Ureter (tissue), 1 donor: Measurements from ENCODE around the gene RB1. TPM values are rescaled to one million over a fixed set of nuclear protein-coding genes. Genes with fewer than 3 reads are reported as not detected.
A peak's percentile ranks its signal among the peaks of the same experiment; 100 is the strongest.

Experiments
- DNase-seq: peaks from one replicate; pipeline ENCODE4 v3.0.0-alpha.2; 2020; ENCODE audit warnings: low spot score
- total RNA-seq: library from RNA; stranded (reverse); gene quantifications from one replicate; pipeline ENCODE4 v1.2.4, GENCODE V29; 2023
- donor health status: DM: yes; HTN: yes; CAD: no.

Gene RB1
- 34.8 TPM for total RNA-seq

DNA sequence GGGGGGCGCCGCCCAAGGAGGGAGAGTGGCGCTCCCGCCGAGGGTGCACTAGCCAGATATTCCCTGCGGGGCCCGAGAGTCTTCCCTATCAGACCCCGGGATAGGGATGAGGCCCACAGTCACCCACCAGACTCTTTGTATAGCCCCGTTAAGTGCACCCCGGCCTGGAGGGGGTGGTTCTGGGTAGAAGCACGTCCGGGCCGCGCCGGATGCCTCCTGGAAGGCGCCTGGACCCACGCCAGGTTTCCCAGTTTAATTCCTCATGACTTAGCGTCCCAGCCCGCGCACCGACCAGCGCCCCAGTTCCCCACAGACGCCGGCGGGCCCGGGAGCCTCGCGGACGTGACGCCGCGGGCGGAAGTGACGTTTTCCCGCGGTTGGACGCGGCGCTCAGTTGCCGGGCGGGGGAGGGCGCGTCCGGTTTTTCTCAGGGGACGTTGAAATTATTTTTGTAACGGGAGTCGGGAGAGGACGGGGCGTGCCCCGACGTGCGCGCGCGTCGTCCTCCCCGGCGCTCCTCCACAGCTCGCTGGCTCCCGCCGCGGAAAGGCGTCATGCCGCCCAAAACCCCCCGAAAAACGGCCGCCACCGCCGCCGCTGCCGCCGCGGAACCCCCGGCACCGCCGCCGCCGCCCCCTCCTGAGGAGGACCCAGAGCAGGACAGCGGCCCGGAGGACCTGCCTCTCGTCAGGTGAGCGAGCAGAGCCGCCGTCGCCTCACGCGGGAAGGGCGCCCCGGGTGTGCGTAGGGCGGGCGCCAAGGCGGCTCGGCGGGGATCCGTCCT is at the start of gene RB1:
TSS of gene RB1 (plus strand) at position 393 of the 784 bp plus-strand sequence. CDS start at position 555, 162 bp downstream.
- DNase-seq = peak; percentile 92

DNA sequence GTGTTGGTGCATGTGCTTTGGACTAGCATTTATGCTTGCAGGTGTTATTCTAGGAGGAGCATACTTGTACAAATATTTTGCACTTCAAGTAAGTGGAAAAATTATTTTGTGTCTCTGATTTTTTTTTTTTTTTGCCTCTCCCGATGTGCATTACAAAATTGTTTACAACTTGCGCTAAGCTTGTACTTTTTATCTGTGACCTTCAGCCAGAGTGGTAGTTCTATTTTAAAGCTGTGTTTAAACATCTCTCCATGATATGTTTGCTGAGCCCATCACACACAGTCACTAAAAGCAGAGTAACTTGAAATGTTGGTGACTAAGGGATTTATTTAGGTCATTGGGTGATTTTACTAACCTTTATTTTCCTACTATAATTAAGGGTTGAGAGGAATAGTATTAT is 49.7 kb upstream of the RB1 start:
- DNase-seq = no peak

DNA sequence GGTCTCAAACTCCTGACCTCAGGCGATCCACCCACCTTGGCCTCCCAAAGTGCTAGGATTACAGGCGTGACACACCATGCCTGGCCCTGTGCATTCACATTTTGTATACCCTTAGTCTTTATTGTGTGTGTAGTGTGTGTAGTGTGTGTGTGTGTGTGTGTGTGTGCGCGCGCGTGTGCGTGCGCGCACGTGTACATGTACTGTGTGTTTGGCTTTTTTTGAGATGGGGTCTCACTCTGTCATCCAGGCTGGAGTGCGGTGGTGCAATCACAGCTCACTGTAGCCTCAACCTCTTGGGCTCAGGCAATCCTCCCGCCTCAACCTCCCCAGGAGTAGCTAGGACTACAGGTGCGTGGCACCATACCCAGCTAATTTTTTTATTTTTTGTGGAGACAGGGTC is 48.5 kb upstream of the RB1 start:
- DNase-seq = no peak

DNA sequence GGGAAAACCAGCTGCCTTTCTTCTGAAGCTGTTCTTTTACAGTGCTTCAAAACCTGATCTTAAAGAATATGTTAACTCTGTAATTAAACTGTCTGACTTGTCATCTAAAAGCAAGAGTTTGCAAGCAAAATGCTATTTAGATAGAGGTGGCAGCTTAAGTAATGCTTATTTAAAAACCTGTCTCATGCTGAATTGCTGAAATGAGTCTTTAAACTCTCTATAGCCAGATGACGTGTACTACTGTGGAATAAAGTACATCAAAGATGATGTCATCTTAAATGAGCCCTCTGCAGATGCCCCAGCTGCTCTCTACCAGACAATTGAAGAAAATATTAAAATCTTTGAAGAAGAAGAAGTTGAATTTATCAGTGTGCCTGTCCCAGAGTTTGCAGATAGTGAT is 47.6 kb upstream of the RB1 start:
- DNase-seq = no peak

DNA sequence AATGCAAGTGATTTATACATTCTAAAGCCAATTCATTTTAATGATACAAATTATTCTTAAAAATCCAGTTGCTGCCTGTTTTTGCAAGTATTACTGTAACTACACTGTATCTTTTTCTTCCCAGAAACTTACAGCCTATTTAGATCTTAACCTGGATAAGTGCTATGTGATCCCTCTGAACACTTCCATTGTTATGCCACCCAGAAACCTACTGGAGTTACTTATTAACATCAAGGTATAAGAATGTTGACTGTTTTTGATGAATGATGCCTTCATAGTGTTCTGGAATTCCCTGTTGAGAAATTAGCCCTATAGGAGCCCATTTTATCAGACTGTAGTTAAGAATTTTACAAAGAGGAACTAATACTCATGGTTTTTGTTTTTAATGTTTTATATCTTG is 45.5 kb upstream of the RB1 start:
- no peak for DNase-seq

DNA sequence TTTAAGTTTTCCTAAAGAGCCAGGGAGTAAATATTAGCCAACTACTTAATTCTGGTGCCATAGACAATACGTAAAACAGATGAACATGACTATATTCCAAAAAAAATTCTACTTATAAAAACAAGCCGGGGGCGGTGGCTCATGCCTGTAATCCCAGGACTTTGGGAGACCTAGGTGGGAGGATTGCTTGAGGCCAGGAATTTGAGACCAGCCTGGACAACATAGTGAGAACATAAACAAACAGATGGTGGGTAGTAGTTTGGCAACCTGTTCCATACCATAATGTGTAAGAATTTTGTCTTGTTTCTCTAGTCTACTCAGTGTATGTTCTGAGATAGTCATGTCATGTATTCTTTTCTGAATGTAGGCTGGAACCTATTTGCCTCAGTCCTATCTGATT is 45.1 kb upstream of the RB1 start:
- no peak for DNase-seq

DNA sequence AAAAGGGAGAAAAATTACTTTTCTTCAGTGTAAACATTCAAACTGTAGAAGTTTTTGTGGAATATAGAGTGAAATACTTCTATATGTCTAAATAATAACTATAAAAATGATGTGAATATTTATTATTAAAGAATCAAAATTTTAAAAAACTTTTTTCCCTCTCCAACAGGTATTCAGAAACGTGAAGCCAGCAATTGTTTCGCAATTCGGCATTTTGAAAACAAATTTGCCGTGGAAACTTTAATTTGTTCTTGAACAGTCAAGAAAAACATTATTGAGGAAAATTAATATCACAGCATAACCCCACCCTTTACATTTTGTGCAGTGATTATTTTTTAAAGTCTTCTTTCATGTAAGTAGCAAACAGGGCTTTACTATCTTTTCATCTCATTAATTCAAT is 42.6 kb upstream of the RB1 start:
- no peak for DNase-seq

DNA sequence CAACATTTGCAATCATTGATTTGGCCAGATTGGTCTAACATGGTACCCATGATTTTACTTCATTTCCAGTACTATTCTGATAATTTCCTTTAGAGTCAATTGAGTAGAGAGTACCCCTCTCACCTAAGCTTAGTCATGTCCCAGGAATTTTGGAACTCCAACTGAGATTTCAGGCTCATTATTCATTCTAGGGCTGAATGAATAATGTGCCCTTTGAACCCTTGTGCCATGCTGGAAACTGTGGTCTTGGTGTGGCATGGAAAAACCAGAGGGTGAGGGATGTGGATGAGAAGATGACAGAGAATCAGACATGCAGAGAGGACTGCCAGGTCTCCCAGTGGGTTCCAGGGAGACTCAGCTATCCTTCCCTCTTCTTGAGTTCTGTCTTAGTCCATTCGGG is 40.4 kb upstream of the RB1 start:
- DNase-seq = no peak

DNA sequence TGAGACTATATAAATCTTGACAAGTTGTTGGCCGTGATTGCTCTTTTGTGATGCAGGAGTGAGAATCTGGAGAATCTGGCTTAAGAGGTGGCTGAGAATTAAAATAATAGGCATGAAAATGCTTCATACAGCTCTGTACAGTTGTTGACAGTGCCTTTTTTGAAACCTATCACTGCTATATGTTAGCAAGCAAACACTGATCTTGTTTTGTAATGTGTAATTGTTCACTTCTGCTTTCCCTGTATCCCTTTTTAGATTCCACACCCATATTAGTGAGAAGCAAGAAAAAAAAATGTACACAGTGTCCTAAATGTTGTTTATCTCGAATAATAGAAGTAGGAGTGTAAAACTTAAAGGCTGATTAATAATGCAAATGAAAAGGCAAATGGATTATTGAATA is 39.5 kb upstream of the RB1 start:
- DNase-seq = no peak

DNA sequence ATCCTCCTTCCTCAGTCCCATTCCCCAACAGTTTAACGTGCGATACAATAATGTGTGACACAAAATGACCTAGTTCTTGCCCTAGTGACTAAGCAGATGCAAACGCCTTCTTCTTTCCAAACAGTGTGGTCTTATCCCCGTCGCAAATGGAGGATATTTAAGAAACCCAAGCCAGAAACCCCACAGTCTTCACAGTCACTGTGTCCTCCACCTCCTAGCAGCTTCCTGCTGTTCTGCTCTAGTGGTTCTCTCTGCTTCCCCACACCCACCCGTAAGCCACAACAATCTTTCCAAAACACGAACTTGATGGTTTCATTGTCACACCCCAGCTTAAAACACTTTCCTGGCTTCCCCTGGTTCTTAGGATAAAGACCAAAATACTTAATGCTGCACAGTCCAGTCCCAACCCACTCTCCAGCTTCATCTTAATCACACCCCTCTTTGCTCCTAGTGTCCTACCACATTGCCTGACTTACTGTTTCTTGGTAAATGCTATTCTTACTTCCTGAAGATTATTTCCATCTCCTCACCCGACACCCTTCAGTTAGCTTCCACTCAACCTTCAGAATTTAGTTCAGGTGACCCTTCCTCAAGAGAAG is 38.2 kb upstream of the RB1 start:
- no peak for DNase-seq

DNA sequence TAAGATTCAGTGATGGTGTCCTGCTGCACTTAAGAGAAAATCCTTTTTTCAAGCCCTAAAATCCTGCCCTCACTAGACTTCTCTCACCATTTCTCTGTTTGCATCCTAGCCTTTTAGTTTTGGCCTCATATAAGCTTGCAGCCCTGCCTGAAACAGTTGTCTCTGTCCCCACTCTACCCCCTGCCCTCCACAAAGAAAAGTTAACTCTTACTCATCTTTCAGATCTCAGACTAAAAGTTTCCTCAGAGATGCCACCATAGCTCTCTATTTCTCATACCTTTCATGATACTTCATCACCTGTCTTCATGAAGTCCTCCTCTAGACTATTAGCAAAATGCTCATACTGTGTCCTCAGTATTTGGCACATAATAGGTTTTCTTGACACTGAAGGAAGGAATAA is 37.4 kb upstream of the RB1 start:
- DNase-seq = no peak

DNA sequence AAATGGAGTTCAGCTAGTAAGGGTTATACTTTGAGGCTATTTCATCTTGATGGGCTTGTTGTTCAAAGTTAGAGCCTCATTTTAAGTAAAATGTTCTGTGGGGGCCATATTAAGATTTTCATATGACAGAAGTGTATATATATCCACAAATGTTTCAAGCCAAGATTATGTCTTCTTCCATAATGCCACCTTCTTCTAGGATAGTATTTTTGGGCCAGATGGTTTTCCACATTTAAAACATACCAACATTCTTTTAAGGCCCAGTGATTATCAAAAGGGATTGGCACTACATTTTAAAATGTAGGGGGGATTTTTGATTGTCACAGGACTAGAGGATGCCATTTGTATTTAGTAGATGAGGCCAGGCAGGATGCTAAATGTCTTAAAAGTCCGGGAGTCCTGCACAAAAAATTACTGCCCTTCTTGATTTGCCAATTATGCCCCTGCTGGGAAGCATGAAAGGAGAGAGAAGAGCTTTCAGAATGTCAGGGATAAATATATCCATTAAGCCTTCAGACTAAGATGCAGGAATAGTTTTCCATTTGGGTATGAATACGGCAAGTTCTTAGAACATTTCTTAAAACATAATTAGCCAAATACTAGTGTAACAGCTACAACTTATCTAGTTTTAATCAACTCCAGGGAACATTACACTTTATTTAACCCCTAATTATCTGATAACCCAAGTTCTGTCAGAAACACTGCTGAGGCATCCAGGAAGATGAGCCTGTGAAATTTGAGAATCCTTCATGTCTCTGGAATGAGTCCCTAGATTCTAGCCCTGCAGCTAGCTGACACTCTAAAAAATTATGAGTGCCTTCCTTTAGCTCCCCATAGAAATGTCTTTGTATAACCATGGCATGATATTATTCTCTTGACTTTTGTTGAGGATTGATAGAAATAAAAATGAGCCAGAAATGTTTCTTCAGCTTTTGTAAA is 36.6 kb upstream of the RB1 start:
- no peak for DNase-seq

DNA sequence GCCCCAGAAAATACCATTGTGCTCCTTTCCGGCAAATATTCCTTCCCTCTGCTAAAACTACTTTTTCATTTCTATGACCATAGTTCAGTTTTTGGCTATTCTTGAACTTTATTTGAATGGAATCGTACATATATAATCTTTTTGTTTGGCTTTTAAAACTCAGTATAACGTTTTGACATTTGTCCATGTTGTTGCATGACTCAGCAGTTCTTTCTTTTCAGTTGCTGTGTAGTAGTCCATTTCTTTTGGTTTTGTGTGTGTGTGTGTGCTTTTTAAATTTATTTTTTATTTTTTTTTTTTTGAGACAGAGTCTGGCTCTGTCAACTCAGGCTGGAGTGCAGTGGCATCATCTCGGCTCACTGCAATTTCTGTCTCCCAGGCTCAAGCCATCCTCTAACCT is 35.5 kb upstream of the RB1 start:
- DNase-seq = no peak

DNA sequence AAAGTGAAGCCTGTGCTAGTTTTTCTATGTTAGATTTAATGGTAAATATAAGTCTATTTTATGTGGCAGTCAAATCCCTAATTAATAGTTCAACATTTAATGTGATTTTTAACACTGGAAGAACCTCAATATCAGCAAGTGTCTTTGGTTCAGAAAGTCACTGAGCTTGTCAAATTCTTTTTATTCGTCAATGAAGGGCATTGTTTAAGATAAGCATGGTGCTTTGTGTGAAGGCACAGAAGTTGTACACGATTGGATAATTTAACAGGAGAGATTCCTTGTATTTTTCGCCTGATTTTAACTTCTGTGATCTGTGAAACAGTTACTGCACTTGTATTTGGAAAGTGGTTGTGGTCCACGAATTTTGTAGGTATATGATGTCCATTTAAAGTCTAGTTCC is 30.2 kb upstream of the RB1 start:
- DNase-seq = no peak

DNA sequence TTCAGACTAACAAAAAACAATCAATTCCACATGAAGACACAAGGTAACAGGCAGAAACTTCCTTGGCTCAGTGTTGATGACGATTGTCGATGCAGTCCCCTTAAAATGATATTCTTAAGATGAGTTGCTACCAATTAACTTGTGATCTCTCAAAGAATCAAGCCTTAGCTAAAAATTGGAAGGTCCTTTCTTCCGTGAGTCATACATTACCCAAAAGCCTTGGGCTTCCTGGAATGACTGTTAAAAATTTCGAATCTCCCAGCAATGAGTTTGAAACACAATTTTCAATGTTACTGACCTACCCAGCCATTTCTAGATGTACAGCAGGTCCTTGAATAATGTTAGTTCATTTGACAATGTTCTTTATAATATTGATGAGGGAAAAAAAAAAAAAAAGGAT is 28.0 kb upstream of the RB1 start:
- no peak for DNase-seq

DNA sequence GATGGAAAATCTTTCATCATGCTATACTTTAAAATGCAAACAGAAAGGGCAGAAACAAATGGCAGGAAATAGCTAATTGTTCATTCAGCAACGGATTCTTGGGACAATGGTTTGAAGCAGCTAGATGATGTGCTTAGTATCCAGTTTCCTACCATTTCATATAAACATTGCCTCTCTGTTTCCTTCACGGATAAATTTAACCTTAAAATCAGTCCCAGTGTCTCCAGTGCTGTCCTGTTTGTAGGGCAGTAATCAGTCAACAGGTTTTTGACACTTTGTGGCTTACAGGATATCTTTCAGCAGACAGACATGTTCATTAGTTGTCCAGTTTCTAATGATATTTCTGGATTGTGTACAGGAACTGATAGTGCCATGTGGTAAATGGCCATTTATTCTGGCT is 24.7 kb upstream of the RB1 start:
- no peak for DNase-seq

DNA sequence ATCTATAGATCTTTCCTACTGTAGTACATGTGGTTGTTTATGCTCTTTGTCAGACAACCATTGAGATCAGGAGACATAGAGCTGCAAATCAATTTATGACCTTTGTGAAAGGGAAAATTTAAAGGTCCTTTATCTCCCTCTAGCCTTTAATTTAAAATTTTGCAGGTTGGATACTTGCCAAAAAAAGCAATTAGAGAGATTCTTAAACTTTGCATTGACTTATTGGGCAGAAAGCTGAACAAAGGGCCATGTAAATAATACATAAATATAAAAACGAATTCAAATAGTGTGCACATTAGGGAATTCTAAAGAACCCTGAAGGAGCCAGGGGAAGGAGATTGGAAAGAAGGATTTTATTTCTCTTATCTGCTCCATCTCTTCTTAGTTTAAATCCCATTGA is 22.0 kb upstream of the RB1 start:
- no peak for DNase-seq

DNA sequence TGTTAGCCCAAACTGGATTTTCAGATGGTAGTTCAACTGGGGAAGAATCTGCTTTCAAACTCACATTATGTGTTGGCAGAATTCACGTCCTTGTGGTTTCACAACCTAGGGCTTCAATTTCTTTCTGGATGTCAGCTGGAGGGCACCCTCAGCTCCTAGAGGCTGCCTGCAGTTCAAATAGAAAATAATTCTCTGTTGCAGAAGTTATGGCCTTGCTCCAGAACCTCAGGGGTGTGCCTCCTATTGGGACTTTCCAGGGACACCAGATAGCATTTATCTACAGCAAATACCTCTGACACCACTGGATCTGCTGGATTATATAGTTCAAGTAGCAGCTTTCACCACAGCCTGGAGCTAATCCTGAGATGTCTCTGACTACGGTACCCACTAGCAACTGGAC is 11.8 kb upstream of the RB1 start:
- DNase-seq = no peak

DNA sequence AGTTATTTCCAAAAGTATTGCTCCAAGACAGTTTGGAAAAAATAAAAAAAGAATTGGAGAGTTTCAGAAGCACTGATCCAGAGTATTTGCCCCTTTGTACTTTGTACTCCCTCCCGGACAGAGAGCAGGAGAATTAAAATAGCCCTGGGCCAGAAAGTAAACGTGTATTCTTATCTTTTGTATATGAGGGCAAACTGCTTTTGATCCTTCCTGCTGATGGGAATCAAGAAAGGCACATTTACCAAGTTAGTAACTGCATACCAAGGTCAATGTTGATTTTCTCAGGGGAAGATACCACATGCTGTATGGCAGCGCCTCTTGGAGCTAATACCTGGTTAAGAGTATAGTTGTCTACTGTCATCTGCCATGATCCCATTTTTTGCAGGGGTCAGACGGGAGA is 10.9 kb upstream of the RB1 start:
- DNase-seq = no peak

DNA sequence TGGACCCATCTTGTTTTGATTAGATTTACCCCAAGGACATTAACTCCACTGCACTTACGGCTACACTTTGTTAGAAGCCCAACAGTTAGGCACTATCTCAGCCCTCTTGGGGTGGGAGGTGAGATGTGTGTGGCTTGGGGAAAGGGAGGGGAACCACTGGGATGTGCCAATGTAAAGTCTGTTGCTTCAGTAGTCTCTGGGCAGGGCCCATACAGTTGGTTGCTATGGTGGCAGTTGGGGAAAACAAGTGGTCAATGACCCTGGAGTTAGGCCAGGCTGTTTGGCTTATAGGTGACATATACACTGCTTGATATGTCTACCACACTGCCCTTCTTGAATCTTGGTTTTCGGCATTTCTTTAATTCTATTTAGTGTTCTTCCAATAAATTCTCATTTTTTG is 8.9 kb upstream of the RB1 start:
- DNase-seq = no peak

DNA sequence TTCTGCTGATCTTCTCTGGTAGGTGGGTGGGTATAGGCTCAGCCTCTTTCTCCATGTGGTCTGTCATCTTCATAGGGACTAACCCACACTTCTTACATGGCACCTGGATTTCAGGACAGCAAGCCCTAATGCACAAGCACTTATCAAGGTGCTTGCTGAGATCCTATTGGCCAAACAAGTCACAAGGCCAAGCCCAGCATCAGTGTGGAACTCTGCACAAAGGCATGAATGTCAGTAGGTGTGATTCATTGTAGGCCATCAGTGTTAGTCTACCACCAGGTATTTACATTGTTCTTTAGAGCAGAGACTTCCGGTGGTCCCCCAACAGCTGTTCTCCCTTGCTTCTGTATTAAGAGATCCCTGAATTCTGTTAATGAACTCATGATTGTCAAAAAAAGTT is 8.3 kb upstream of the RB1 start:
- DNase-seq = no peak

DNA sequence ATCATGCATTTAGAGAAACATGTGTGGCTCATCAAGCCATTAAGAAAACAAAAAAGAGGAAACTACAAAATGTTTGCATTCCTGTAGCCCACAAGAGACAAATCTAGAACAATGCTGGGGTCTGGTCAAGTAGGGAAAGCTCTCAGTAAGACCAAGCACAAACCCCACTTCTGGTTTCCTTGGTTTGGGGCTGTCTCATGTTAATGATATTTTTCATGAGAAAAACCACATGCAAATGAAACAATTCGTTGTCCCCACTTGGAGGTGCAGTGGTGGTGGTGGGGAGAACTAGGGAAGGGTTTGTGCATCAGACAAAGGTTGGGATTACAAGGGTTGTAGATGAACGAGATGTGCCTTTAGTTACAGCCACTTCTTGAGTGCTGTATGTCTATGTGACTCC is 7.0 kb upstream of the RB1 start:
- DNase-seq = no peak
